HG02610 (cell line): Measurements from ENCODE around the gene SPRR2A.
"Not testable (repeated sequence)": the region's sequence is repeated elsewhere in the genome, so short reads cannot be mapped to it uniquely, and the experiment has no call there.

ENCODE experiments used
- ATAC-seq: cut with Tn5 transposase; IDR thresholded peaks from one replicate; pipeline ENCODE4 v1.9.1; 2021; ENCODE audit warnings: mild to moderate bottlenecking, moderate library complexity; ENCODE audit not compliant: unreplicated experiment

SPRR2A gene

DNA sequence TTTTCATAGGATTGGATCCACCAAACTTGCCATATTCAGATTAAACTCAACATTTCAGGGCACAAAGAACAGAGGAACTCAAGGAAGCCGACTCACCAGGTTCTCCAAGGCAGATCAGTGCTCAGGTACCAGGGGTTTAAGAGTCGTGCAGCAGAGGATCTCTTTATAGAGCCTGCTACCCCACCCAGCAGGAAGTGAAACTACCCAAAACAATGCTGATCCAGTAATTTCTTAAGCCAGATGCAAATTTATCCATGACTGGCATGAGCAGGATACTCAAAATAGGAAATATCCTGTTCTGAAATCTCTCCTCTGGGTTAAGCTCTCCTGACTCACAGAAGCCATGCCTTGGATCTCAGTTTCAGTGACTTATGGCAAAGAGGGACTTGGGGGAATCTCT is at the start of gene SPRR2A:
Gene SPRR2A (minus strand): TSS at position 138 of the 400 bp plus-strand sequence. CDS start 777 bp downstream, outside the sequence.
- no peak for ATAC-seq

DNA sequence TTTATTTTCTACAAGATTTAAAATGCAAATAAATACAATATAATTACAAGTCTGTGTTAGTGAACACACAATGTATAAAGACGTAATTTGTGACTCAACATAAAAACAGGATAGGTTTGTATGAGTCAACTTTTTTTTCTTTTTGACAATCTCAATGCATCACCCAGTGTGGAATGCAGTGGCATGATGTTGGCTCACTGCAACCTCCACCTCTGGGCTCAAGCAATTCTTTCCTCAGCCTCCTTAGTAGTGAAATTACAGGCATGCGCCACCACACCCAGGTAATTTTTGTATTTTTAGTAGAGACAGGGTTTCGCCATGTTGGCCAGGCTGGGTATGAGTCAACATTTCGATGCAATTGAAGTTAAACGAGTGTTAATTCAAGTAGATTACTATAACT is 42.9 kb upstream of the SPRR2A start:
- ATAC-seq: no peak

DNA sequence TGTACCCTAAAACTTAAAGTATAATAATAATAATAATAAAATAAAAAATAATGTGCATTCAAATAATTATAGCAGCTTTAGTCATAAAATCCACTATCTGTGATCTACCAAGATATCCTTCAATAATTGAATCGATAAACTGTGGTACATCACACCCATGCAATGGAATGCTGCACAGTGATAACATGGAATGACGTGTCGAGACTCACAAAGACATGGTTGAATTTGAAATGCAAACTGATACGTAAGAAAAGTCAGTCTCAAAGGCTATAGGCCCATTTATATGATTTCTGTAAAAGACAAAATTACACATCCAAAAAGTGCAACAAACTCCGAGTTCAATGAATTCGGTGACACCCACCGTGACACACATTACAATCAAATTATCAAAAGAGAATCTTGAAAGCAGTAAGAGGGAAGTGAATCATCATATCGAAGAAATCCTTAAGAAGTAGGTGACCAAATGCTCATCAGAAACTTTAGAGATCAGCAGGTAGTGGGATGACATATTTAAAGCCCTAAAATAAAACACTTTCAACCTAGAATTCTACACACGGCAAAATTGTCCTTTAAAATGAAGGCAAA is 42.2 kb upstream of the SPRR2A start:
- no peak for ATAC-seq

DNA sequence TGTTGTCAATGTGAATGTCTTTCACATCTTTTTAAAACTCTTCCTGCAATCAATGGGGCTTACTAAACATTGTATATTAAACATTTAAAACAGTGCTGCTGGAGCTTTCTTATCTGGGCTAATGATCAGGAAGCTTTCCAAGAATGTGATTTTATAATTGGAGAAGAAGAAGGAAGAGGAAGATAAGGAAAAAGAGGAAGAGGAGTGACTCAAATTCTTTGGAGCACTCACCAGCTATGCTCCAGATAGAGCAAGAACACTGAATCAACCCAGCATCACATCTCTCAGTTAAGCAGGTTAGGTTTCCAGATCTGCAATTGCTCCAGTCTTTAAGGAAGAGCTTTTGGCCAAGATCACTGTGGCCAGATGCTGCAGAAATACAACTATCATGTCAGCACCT is 38.5 kb upstream of the SPRR2A start:
- ATAC-seq: no peak

DNA sequence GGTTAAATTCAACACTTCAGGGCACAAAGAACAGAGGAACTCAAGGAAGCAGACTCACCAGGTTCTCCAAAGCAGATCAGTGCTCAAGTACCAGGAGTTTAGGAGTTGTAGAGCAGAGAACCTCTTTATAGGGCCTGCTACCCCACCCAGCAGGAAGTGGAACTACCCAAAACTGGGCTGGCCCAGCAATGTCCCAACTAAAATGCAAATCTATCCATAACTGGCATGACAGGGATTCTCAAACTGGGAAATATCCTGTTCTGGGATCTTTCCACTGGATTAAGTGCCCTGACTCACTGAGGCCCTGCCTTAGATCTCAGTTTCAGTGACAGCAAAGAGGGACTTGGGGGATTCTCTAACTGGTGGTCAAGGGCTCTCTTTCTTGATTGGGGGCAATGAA is 37.1 kb upstream of the SPRR2A start, which contains the start of gene SPRR2E:
Gene SPRR2E (minus strand): TSS at position 101 of the 400 bp plus-strand sequence. CDS start 775 bp downstream, outside the sequence.
- ATAC-seq: no peak

DNA sequence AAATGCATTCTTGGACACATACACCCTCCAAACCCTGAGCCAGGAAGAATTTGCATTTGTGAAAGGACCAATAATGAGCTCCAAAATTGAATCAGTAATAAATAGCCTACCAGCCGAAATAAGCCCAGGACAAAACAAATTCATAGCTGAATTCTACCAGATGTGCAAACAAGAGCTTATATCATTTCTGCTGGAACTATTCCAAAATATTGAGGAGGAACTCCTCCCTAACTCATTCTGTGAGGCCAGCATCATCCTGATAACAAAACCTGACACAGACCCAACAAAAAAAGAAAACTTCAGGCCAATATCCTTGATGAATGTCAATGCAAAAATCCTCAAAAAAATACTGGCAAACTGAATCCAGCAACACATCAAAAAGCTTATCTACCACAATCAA is 30.3 kb upstream of the SPRR2A start:
- ATAC-seq: no peak

DNA sequence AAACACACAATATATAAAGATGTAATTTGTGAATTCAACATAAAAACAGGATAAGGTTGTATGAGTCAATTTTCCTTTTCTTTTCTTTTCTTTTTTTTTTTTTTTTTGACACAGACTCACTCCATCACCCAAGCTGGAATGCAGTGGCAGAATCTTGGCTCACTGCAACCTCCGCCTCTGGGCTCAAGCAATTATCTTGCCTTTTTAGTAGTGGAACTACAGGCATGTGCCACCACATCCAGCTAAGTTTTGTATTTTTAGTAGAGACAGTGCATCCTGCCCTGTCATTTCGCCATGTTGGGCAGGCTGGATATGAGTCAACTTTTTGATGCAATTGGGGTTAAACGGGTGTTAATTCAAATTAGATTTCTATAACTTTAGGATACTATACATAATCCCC is 24.4 kb upstream of the SPRR2A start:
- no peak for ATAC-seq

DNA sequence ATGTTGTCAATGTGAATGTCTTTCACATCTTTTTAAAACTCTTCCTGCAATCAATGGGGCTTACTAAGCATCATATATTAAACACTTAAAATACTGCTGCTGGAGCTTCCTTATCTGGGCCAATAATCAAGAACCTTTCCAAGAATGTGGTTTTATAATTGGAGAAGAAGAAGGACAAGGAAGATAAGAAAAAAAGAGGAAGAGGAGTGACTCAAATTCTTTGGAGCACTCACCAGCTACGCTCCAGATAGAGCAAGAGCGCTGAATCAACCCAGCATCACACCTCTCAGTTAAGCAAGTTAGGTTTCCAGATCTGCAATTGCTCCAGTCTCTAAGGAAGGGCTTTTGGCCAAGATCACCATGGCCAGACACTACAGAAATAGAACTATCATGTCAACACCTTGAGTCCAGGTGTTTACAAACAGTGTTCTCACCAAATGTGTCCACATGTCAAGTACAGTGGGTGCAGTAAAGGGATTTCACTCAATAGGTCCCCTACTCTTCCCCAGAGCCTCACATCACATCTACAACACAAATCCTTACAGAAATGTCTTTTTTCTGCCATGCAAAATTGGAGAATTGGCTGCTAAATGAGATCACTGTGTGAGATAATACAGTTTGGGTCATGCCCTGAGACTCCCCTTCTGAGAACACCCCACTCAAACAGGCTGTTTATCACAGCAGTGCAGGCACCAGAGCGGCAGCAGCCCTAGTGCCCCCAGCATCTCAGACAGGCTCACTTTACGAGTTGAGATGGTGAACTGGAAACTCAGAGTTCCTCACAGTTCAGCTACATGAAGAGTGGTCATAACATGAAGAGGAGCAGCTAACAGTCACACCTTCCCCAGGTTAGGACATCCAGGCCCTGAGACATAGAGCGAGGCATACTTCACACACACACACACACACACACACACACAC is 15.8 kb upstream of the SPRR2A start:
- no peak for ATAC-seq

DNA sequence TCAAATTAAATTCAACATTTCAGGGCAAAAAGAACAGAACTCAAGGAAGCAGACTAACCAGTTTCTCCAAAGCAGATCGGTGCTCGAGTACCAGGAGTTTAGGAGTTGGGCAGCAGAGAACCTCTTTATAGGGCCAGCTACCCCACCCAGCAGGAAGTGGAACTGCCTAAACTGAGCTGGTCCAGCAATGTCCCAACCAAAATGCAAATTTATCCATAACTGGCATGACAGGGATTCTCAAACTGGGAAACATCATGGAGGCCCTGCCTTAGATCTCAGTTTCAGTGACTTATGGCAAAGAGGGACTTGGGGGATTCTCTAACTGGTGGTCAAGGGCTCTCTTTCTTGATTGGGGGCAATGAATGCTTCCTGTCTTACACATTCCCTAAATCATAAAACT is 14.2 kb upstream of the SPRR2A start, which contains the start of gene SPRR2B:
Gene SPRR2B (minus strand): TSS at position 101 of the 400 bp plus-strand sequence. CDS start 772 bp downstream, outside the sequence.
- ATAC-seq: no peak

DNA sequence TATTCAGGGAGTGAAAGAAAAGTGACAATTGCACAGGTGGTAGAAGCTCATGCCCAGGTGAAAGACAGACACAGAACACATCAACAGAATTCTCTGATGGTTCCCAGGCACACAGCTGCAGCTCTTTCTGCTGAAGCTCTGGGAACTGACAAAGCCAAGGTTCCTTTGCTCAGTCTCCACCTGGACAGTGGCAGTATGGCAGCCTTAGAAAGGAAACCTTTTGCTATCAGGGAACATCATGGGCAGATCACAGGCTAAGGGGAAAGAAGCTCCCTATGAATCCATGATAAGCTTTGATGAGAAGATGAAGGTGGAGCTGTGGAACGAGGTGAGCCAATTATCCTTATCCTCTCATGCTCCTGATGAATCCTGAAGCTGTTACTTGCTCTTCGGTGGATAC is 12.9 kb upstream of the SPRR2A start:
- ATAC-seq: no peak

DNA sequence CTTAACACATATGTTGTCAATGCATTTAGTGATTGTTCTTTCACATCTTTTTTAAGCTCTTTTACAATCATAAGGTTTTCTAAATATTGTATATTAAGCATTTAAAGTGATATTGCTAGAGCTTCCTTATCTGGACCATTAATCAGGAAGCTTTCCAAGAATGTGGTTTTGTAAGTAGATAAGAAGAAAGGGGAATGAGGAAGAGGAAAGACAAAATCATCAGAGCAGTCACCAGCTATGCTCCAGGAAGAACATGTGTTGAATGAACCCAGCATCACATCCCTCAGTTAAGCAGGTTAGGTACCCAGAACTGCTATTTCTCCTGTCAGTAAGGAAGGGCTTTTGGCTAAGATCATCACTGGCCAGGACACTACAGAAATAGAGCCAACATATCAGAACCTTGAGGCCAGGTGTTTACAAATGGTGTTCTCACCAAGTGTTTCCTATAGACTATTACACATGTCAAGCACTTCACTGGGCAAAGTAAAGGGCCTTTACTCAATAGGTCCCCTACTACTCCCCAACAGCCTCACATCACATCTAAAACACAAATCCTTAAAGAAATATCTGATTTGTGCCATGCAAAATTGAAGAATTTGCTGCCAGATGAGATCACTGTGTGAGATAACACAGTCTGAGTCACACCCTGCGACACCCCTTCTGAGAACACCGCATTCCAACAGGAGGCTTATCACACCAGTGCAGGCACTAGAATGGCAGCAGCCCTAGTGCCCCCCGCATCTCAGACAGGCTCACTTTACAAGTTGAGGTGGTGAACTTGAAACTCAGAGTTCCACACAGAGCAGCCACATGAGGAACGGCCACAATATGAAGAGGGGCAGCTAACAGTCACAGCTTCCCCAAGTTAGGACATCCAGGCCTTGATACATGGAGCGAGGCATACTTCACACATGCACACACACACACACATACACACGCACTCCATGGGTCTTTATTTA is 1.8 kb upstream of the SPRR2A start:
- no peak for ATAC-seq

DNA sequence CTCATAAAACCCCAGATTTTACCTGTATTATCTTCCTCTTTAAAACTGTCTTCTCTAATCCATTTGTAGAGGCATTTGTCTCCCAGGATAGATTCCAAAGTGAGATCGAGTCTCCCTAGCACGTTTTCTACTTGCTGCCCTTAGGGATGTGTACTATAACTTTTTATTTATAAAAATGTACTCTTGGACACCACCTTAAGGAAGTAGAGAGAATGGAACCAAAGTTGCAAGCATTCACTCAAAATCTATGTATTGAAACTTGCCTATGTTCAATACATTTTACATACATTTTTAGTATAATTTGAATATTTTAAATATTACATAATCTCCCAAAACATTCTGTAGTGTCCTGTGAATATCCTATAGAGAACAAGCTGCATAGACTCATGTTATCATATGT is 842 bp upstream of the SPRR2A start:
- ATAC-seq: no peak

DNA sequence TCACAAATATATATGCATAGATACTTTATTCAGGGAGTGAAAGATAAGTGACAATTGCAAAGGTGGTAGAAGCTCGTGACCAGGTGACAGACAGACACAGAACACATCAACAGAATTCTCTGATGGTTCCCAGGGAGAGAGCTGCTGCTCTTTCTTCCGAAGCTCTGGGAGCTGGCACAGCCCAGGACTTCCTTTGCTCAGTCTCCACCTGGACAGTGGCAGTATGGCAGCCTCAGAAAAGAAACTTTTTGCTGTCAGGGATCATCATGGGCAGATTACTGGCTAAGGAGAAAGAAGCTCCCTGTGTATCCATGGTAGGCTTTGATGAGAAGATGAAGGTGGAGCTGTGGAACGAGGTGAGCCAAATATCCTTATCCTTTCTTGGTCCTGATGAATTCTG is 1.2 kb downstream of the SPRR2A start:
- ATAC-seq: not testable (repeated sequence)

DNA sequence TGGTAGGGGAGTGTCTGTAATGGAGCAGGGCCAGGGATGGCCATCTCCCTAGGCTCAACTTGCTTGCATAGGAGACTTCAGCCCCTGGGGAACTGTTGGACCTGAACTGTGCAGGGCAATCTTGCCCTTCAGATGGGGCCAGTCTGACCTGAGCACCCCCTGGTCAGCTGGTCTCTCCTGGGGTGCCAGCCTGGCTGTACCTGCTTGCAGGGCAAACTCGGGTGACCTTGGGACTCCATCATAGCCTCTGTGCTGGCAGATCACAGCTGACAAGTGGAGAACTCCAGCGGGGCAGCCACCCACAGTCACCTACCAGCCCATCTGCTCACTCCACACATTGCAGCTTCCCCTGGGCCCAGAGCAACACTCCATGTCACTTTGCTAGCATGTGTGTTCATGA is 8.1 kb downstream of the SPRR2A start:
- no peak for ATAC-seq

DNA sequence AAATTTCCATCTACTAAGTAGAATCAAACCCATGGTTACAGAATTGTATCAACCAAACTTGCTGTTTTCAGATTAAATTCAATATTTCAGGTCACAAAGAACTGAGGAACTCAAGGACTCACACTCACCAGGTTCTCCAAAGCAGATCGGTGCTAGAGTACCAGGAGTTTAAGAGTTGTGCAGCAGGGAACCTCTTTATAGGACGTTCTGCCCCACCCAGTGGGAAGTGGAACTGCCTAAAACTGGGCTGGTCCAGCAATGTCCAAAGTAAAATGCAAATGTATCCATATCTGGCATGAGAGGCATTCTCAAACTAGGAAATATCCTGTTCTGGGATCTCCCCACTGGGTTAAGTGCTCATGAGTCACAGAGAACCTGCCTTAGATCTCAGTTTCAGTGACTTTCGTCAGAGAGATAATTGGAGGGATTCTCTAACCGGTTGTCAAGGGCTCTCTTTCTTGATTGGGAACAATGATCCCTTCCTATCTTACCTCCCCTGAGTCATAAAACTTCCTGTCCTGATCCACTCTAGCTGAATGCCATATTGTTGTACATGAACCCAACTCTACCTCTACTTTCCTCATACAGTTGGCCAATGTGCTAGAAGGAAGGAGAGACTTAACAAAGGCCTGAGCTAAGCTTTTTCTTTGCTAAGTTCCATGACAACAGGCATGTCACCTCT is 16.2 kb downstream of the SPRR2A start, which contains the start of gene SPRR2D:
Gene SPRR2D (minus strand): TSS at position 171 of the 682 bp plus-strand sequence. CDS start 774 bp downstream, outside the sequence.
- no peak for ATAC-seq

DNA sequence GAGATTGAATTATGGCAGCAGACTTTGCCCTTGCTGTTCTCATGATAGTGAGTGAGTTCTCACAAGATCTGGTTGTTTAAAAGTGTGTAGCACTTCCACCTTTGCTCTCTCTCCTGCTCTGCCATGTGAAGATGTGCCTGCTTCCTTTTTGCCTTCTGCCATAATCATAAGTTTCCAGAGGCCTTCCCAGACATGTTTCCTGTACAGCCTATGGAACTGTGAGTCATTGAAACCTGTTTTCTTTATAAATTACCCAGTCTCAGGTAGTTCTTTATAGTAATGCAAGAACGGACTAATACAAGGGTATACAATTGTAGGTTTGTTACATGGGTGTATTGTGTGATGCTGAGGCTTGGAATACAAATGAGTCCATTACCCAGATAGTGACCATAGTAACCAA is 22.1 kb downstream of the SPRR2A start:
- no peak for ATAC-seq

DNA sequence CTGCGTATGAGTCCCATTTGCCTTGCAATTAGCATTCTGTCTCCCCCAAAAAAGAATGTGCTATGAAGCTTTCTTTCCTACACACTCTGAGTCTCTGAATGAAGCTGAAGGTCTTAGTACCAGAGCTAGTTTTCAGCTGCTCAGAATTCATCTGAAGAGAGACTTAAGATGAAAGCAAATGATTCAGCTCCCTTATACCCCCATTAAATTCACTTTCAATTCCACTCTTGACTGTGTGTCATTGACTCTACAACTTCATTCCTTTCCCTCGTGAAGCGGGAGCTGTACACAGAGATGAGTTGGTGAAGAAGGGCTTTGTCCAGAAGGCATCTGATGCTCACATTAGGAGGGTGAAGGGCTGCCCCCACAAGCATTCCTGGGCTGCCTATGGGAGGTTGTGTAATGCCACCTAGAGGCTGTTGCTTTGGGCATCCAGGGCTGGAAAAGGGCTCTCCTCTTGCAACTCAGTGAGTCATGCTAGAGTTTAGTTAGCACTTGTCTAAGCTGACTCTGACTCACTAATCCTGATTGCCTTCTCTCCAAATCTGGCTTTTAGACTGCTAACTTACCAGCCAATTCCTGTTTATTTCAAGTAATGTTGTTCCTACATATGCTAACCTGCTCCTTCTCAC is 24.5 kb downstream of the SPRR2A start:
- ATAC-seq: no peak

DNA sequence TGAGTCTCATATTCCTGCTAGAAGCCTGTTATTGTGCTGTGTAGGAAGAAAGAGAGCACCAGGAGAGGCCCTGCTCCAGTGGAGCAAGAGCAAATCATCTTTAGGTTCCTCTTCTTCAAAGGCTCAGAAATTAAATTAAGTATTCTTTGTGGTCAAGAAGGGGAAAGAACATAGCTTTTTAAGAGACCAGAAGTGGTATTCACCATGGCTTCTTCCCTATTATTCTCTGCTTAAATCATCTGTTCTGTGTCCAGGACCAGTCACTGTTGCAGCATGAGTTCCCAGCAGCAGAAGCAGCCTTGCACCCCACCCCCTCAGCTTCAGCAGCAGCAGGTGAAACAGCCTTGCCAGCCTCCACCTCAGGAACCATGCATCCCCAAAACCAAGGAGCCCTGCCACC is 25.2 kb downstream of the SPRR2A start:
- ATAC-seq: no peak

DNA sequence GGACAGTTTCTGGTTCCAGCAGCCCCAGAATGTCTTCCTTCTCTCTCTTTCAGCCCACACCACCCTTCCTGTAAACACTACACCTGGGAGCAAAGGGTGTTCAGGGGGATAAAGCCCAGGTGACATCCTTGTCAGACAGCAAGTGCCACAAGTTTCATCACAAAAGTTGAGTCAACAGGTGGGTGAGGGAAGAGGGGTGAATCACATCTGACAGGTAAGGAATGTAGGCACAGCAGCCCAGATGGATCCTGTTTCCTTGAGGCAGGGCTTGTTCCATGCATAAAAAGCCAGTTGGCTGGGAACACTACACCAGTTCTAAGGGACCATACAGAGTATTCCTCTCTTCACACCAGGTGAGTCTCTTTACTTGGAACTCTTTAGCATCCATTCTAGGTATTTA is 26.4 kb downstream of the SPRR2A start, which contains the start of gene SPRR1B:
Gene SPRR1B (plus strand): TSS at position 309 of the 400 bp plus-strand sequence. CDS start 1,143 bp downstream, outside the sequence.
- ATAC-seq: no peak

DNA sequence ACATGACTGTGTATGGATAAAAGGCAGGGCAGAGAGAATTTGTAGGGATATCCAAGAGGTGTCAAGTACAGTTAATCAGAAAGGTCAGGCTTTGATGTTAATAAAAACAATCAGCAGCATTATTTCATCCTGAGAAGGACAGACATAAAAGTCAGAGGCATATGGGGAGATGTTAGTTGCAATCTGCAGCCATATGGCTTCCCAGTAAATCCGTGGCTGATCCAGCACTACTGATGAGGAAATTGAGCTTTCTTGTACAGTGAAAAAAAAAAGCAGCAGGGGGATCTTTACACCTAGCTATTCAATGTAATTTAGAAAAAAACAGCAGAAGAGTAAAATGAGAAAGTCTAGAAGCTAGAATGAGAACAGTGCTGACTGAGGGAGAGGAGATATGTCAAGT is 28.5 kb downstream of the SPRR2A start:
- no peak for ATAC-seq
